CD4-positive, alpha-beta T cell treated with Interleukin-21 for 1 hour (primary cell): ENCODE results near the gene RGS6.

ENCODE experiments used
- DNase-seq: peaks from one replicate; pipeline ENCODE4 v3.0.0-alpha.2; 2020

Gene RGS6

DNA sequence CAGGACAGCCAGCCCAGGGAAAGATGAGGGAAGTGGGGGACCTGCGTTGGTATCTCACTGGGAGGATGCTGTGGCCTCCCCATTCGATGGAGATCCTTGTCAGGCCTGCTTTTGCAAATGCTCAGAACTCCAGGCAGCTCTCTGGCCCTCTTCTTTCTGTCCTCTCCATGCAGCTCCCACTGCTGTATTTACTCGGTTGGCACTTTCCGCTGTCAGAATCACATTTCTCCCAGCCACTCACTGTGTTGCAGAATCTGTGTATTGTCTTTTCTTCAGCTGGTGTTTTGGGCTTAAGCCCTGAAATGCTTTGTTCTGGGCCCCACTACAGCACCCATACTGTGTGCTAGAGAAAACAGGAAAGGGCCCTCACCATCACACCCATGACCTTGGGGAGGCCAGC lies 401.1 kb downstream of the RGS6 start:
- no peak for DNase-seq

DNA sequence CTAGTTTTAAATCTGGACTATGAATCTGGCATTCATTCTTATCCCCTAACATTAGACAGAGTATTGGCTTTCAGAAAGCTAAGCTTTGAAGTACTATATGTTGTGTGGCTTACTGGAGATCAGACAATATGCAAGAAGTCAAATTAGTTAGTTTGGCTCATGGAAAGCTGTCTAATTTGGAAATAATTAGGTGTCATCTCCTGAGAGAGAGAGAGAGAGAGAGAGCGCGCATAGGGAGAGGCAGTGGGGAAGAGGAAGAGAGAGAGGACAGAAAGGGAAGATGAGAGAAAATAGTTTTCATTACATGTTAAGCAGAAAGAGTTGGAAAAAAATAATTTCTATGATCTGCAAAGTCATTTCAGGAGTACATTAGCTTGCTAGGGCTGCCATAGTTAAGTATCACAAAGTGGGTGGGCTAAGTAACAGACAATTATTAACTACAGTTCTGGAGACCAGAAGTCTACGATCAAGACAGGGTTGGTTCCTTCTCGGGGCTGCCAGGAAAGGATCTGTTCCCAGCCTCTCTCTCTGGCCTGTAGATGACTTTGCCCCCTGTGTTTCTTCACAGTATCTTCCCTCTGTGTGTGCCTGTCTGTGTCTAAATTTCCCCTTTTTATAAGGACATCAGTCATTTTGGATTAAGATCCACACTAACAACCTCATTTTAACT lies 404.2 kb downstream of the RGS6 start:
- DNase-seq: no peak

DNA sequence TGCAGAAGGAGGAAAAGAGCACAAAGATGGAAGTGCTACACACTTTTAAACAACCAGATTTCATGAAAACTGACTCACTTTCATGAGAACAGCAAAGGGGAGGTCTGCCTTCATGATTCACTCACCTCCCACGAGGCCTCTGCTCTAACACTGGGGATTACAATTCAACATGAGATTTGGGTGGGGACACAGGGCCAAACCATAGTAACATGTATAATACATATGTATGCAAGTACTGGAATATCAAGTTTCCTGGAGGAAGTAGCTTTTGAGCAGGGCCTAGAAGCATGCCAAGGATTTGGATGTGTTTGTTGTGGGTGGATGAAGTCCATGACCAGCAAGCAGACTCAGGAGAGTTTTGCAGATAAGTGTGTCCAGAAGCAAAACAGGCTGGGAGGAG lies 409.0 kb downstream of the RGS6 start:
- no peak for DNase-seq

DNA sequence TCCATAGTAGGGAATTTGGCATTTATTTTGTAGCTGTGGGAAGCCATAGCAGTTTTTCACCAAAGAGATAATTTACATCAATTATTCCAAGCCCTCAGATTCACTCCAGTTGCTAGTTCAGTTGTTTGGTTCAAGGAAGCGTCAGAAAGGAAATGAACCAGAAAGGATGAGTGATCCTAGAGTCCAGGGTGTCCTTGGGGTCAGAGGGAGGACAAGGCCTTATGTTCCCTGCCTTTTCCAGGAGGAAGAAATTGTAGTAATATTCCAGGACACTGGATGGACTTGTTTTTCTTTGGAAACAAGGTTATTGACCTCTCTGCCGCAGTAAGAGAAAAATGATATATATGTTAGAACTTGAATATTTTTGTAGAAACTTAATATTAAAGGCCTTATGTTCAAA lies 409.5 kb downstream of the RGS6 start:
- no peak for DNase-seq

DNA sequence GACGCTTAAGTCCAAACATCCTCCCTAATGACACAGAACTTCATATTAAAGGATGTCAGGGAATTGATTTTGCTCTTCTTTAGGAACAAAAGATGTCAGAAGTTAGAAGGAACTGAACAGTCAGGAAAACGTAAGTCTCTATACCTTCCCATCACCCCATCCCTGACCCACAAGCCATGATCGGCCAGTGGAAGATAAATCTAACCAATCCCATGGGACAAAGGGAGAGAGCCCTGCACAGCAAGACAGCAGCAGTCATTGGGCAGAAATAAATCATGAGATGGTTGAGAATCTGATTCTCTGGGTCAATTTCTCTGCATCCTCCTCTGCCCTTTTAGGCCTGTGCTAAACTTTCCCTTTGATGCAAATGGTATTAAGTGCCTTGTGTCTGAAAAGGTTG lies 414.9 kb downstream of the RGS6 start:
- no peak for DNase-seq

DNA sequence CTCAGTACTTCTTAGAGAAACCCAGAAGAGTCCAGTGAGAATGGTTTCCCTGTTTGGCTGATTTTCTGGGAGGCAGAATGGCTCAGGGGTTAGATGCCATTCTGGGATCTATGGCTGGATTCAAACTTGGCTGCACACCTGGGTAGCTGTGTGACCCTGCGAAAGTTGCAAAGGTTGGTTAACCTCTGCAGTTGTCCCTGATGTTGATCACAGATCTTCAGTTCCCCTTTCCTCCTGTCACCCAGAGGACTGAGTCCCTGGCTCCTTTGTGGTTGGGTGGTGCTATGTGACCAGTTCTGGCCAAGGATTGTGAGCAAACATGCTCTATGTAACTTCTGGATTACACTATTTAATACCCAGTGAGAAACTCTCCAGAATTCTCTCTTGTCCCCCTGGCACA lies 418.0 kb downstream of the RGS6 start:
- DNase-seq: no peak

- no peak for DNase-seq
Observed at GRCh38 chr14:72352012-72352411, 419.8 kb downstream of the RGS6 start.

- no peak for DNase-seq
Observed at GRCh38 chr14:72366619-72367018, 434.4 kb downstream of the RGS6 start.

DNA sequence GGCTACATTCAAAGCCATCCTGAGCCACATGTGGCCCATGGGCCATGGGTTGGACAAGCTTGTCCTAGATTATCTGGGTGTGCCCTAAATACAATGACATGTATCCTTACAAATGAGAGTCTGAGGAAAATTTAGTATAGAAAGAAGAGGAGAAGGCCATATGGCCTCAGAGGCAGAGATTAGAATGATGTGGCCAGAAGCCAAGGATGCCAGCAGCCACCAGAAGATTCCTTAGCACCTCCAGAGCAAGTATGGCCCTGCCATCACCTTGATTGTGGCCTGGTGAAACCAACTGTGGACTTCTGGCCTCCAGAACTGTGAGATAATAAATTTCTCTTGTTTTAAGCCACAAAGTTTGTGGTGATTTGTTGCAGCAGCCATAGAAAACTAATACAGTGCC lies 436.9 kb downstream of the RGS6 start:
- DNase-seq: no peak

- no peak for DNase-seq
Observed at GRCh38 chr14:72377016-72377415, 444.8 kb downstream of the RGS6 start.

DNA sequence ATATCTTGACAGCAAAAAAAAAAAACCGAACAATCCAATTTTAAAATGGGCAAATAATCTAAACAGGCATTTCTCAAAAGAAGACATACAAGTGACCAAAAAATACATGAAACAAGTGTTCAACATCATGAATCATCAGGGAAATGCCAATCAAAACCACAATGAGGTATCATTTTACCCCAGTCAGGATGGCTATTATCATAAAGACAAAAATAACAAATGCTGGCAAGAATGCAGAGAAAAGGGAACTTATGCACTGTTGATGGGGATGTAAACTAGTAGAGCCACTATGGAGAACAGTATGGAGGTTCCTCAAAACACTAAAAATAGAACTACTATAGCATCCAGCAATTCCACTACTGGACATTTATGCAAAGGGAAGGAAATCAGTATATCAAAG lies 448.2 kb downstream of the RGS6 start:
- DNase-seq: no peak

DNA sequence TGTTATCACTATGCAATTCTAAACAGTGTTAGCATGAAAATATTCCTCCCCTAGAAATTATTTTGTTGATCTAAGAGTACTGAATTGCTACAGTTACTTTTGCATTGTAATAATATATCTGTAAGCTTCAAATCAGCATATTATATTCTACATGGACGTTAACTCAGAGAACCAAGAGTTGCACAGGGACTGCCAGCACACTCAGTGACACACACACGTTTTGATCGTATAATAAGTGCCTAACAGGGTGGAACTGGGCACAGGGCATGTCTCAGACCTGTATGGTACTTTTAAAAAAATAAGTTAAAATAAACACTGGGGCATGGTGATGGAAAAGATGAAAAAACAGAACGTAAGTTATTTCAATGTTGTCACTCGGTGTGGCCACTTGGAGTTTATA lies 451.6 kb downstream of the RGS6 start:
- DNase-seq: no peak

GRCh38 chr14:72387726-72388125 lies 455.5 kb downstream of the RGS6 start:
- no peak for DNase-seq

DNA sequence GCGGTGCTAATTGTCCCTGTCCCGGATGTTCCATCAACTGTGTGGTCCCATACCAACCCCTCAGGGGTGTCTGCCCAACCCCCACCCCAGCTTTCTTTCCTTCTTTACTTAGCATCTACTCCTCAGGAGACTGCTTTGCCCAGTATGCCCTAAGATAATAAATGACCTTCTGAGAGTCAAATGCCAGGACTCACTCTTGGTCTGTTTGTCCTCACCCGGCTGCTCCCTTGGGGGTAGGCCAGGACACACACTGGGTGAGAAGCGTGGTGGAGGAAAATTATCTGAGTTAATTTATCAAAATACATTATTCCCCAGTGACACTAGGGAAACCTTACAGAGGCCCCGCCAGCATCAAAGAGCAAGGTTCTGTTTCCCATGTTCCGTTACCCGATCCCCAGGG lies 457.0 kb downstream of the RGS6 start:
- DNase-seq: no peak

DNA sequence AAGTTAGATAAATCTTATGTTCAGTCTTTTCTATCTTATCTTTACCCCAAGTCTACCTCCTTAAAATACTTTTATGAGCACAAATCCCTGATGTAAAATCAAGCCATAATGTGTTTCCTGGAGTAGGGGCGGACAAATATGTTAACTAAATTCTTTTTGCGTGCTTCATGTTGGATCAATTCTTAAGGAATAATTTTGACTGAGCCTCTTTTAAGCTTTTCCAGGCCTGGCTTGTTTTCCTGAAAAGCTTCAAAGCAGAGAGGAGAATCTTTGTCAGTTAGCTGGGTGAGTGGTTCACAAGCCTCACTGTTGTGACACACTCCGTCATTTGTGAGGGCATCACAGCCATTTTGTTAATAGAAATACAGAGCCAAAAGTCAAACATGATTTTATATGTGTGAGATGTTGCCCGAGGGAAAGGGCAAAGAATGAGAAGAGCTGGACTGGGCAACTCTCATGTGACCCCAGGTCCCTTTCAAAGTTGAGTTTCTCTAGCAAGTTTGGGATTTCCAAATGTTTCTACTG lies 468.9 kb downstream of the RGS6 start:
- DNase-seq: no peak

DNA sequence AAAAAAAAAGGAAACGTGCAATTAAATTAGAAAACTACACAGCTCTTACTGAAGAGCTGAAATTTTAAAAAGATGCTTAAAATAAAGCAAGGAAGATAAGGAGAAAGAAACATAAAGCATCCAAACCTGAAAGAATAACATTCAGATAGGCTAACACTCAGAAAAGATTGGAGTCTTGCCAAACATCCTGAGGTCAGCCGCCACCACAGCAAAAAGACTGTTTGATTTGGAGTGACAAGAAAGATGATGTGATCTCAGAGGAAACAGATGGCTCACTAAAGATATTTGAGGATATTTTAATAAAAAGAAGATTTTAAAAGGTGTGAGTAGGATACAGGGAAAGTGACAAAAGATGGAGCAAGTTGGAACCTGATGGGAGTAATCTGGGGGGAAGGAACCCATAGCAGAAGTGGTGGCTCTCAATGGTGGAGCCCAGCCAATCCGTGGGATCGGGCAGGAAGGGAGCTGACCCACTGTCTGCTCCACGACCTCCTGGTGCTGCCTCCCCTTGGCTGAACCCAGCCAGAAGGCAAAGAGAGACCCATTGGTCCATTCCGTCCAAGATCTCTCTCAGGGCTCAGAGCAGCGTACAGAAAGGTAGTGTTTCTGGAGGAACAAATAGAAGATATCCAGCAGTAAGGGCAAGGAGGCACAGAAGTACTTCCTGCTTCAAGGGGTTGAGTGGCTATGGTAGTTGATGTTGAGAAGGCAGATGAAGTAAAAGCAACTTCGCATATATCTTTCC lies 469.6 kb downstream of the RGS6 start:
- peak; percentile 25 for DNase-seq

GRCh38 chr14:72402377-72402772 lies 470.1 kb downstream of the RGS6 start:
- no peak for DNase-seq

DNA sequence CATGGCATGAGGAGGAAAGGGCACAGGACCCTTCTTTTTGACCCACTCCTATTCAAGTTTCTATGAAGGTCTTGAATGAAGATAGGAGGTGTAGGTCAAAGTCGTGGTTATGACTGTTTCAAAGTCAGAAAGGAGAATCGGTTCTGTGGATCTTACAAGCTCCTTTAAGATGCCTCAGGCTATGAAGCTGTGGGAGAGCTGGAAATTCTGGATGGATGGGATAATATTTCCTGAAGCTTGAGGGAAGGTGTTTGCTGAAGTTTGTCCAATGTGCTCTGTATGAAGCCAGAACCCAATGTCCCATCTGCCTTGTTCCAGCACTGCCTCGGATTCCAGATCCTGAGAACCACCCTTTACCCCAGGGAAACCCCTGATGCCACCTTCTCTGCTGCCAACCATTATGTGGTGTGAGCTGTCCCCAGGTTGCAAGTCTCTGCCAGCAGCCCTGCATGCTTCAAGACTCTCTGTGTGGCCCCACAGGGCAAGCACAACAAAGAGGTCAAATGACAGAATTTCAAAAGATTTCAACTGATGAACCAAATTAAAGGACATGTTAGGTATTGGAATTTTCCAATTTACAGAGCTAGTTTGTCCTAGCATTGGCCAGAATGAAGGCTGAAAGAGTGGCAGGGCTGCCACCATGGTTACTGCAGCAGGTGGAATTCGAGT lies 472.0 kb downstream of the RGS6 start:
- DNase-seq: no peak

- DNase-seq: no peak
Observed at GRCh38 chr14:72404998-72405397, 472.8 kb downstream of the RGS6 start.

GRCh38 chr14:72408020-72408419 lies 475.8 kb downstream of the RGS6 start:
- no peak for DNase-seq

DNA sequence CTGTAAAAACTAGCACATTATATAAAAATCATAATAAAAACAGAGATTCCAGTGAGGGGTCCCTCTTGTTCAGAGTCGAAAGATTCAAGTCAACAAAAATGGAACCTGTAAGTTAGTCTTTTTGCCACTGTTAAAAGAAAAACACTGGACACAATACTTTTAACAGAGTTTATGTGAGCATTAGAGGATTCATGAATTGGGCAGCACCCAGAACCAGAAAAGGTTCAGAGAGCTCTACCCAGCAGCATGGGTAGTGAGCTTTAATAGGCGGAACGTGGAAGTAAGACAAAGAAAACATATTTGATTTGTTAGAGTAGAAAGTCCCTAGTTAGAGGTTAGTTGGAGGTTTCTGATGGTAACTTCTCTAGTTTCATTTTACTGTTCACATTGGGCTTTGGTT lies 476.8 kb downstream of the RGS6 start:
- DNase-seq: no peak

DNA sequence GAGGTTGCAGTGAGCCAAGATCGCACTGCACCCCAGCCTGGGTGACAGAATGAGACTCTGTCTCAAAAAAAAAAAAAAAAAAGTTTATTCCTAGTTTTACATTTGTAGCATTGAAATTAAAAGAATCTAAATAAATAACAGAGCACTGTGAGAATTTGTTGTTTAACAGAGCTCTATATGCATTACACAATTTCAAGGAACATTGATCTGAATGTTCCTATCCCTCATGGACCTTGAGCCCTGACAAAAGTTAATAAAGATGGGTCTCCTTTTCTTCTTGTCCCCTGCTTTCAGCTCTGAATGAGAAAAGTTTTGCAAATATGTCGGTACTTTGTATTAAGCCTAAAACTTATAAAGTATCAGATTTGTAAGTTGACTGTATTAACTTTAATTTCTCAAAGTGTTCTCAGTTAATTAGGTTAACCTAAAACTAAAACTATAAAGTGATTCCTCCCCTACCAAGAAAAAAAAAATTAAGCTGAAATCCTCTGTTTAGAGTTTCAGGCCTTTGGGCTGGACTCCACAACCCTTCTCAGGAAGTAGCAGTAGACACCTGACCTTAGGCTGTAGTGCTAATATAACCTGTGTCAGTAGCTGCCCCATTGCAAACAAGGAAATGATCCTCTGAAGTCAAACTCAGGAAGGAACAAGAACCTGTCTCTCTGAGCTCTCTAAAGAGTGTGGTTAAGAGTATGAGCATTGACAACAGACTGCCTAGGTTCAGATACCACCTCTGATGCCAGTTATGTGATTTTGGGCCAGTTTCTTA lies 484.0 kb downstream of the RGS6 start:
- no peak for DNase-seq

GRCh38 chr14:72416892-72417291 lies 484.7 kb downstream of the RGS6 start:
- DNase-seq: no peak
